ENCODE measurements around the gene IL17RA.

DNA sequence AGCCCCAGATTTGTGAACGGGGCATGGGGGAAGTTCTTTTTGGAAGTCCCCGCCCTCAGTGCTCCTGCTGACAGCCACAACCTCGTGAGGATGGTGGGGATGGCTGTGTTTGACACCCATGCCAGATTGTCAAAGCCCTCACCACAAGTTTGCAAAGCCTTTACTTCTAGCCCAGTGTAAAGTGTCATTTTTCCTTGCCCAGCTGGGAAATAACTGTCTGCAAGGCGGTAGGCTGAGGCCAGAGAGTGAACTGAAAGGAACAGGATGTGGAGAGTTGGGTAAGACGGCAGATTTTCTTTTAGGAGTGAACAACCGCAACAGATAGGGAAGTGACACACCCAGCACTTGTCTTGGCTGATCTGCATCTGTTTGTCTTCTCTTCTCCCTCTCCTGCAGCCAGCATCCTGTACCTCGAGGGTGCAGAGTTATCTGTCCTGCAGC is 13.6 kb downstream of the IL17RA start:
- TF ChIP-seq POLR2AphosphoS5 (IDR thresholded peaks at IDR 0.05) (no peak), EP300 (IDR thresholded peaks at IDR 0.05; ENCODE audit: low read depth) (no peak)
